Prostate gland (tissue), 2 donors: ENCODE measurements around the gene HPS4.

ENCODE experiments used
- CTCF ChIP-seq, 4 experiments: fragments of 200-600 bp in 2 of 4; fragments of 450-650 bp in 2 of 4; sonication (generic) in 2 of 4; IDR thresholded peaks; 1 replicate in 3 of 4; 2 replicates in 1 of 4; pipeline ENCODE4 v1.5.1; 2016 to 2019; ENCODE audit warnings: antibody characterized with exemption in 4 of 4, mild to moderate bottlenecking in 2 of 4, moderate library complexity in 2 of 4
- POLR2A ChIP-seq: fragments of 450-650 bp; IDR thresholded peaks from one replicate; pipeline ENCODE4 v1.6.1; 2016; ENCODE audit warnings: antibody characterized with exemption, mild to moderate bottlenecking
- POLR2AphosphoS5 ChIP-seq: sonication (generic); formaldehyde crosslinking; IDR thresholded peaks from one replicate; pipeline ENCODE4 v1.6.1; 2017; ENCODE audit warnings: antibody characterized with exemption

GRCh38 chr22:26496456-26496855, 12.9 kb upstream of the HPS4 start:
- TF ChIP-seq POLR2A = no peak
- no peak for TF ChIP-seq CTCF (IDR thresholded peaks at IDR 0.05)
- TF ChIP-seq POLR2AphosphoS5 = no peak
